Measurements from ENCODE around the gene ARHGAP24.

DNA sequence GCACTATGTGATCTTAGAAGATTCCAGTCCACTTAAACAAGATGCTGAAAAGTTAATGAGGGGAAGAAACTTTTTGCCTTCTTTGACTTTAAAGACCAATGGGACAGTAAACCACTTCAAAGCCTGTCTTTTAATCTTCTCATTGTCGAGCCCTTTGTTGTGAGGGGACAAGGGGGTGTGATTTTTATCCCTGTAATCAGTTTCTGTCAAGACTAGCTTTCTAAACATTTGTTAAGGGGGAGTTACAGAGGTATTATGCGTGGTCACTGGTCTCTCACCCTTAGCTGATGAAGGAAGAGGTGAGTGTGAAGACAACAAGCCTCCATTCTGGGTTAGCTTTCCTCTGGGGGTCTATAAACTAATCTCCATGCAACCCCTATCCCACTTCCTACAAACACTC is 409.3 kb downstream of the ARHGAP24 start:
- TF ChIP-seq, protein P1, sequence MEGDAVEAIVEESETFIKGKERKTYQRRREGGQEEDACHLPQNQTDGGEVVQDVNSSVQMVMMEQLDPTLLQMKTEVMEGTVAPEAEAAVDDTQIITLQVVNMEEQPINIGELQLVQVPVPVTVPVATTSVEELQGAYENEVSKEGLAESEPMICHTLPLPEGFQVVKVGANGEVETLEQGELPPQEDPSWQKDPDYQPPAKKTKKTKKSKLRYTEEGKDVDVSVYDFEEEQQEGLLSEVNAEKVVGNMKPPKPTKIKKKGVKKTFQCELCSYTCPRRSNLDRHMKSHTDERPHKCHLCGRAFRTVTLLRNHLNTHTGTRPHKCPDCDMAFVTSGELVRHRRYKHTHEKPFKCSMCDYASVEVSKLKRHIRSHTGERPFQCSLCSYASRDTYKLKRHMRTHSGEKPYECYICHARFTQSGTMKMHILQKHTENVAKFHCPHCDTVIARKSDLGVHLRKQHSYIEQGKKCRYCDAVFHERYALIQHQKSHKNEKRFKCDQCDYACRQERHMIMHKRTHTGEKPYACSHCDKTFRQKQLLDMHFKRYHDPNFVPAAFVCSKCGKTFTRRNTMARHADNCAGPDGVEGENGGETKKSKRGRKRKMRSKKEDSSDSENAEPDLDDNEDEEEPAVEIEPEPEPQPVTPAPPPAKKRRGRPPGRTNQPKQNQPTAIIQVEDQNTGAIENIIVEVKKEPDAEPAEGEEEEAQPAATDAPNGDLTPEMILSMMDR (IDR thresholded peaks at IDR 0.05): no peak
- TF ChIP-seq EP300 (IDR thresholded peaks at IDR 0.05) (no peak), POLR2A (IDR thresholded peaks at IDR 0.05) (no peak)

Measured in ovary (tissue), 3 donors.